Measurements from ENCODE around the gene ANKRD11.

DNA sequence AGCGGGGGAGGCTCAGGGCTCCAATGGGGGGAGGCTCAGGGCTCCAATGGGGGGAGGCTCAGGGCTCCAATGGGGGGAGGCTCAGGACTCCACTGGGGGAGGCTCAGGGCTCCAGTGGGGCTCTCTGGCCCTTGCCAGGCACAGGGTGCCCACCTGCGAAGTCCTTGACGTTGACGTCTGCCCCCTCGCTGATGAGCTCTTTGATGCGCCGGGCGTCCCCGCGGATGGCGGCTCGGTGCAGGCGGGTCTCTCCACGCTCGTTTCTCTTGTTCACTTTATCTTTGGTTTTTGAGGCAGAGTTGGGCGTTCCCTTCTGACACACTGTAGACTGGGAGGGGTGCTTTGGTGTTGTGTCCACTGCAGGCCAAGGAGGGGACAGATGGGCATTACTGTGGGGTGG, 199.9 kb downstream of the ANKRD11 start:
- no peak for TF ChIP-seq EZH2phosphoT487 (IDR thresholded peaks at IDR 0.05; ENCODE audit: low read length)
- TF ChIP-seq, protein P1, sequence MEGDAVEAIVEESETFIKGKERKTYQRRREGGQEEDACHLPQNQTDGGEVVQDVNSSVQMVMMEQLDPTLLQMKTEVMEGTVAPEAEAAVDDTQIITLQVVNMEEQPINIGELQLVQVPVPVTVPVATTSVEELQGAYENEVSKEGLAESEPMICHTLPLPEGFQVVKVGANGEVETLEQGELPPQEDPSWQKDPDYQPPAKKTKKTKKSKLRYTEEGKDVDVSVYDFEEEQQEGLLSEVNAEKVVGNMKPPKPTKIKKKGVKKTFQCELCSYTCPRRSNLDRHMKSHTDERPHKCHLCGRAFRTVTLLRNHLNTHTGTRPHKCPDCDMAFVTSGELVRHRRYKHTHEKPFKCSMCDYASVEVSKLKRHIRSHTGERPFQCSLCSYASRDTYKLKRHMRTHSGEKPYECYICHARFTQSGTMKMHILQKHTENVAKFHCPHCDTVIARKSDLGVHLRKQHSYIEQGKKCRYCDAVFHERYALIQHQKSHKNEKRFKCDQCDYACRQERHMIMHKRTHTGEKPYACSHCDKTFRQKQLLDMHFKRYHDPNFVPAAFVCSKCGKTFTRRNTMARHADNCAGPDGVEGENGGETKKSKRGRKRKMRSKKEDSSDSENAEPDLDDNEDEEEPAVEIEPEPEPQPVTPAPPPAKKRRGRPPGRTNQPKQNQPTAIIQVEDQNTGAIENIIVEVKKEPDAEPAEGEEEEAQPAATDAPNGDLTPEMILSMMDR (IDR thresholded peaks at IDR 0.05; ENCODE audit: low read length) = no peak
- TF ChIP-seq EZH2 (optimal IDR thresholded peaks at IDR 0.05; ENCODE audit: low read depth, low read length) = no peak

Data from MM.1S (cell line).